HepG2 (cell line): Measurements from ENCODE around the gene UBE2M. TPM values are rescaled to one million over a fixed set of nuclear protein-coding genes. Genes with fewer than 3 reads are reported as not detected.

Experiments
- ATAC-seq: fragments of 200-7000 bp; cut with Tn5 transposase; 3 replicates; pipeline ENCODE4 v1.9.1; 2020; ENCODE audit warnings: mild to moderate bottlenecking, moderate library complexity
- BruUV-seq: library from RNA; stranded (reverse); fragments of 400-500 nt; replicated peaks from 2 replicates; lab custom pipeline; 2021; lab: Mats Ljungman, UMichigan
- CTCF ChIA-PET: fragments of 300-600 bp; formaldehyde crosslinking; extraction: SDS; loops from one replicate; lab custom pipeline; 2021; ENCODE audit warnings: low total read pairs, inconsistent platforms, low intra/inter-chr PET ratio; lab: Yijun Ruan, JAX
- POLR2A ChIA-PET: fragments of 350-600 bp; sonication (Branson Sonifier 250); formaldehyde crosslinking; loops from one replicate; lab custom pipeline; 2020; ENCODE audit warnings: antibody characterized with exemption, inconsistent platforms; lab: Yijun Ruan, JAX
- DNase-seq: peaks from one replicate; pipeline ENCODE4 v3.0.0-alpha.2; 2015; ENCODE audit warnings: low spot score
- FAIRE-seq: peaks from 3 replicates; lab custom pipeline; 2011; peaks lifted over from hg19 to GRCh38; lab: Jason Lieb, UNC
- H2AFZ ChIP-seq: one replicate; pipeline ENCODE4 v1.6.1; 2011; ENCODE audit warnings: low read length, inconsistent platforms
- H3K27ac ChIP-seq: fragments of 300-600 bp; 3 replicates; pipeline ENCODE4 v1.8.0; 2011; ENCODE audit warnings: mixed run types, mild to moderate bottlenecking, mixed read lengths, low read length, inconsistent platforms; ENCODE audit not compliant: insufficient read depth; ENCODE audit errors: extremely low read length
- H3K27me3 ChIP-seq, 2 experiments: fragments of 200-600 bp in 1 of 2; 2 replicates in 1 of 2; 3 replicates in 1 of 2; pipeline versions ENCODE4 v1.6.0 to v1.8.0; 2011; ENCODE audit warnings: low read length in 2 of 2, mild to moderate bottlenecking in 2 of 2, moderate library complexity in 2 of 2, inconsistent platforms in 1 of 2; ENCODE audit not compliant: insufficient read depth in 2 of 2, control insufficient read depth in 1 of 2
- H3K36me3 ChIP-seq, 2 experiments: fragments of 200-600 bp in 1 of 2; replicated peaks in 1 of 2; 2 replicates in 1 of 2; 3 replicates in 1 of 2; pipeline versions ENCODE4 v1.5.1 to v1.8.0; 2011; ENCODE audit warnings: low read length in 2 of 2, inconsistent platforms in 1 of 2; ENCODE audit not compliant: insufficient read depth in 2 of 2, control insufficient read depth in 1 of 2
- H3K4me1 ChIP-seq: 2 replicates; pipeline ENCODE4 v1.5.1; 2012; ENCODE audit warnings: low read length, inconsistent platforms; ENCODE audit not compliant: insufficient read depth
- H3K4me2 ChIP-seq: 2 replicates; pipeline ENCODE4 v1.6.0; 2011; ENCODE audit warnings: low read depth, low read length, inconsistent platforms
- H3K4me3 ChIP-seq, 3 experiments: fragments of 200-600 bp in 1 of 3; sonication (generic), shearing (Covaris generic) in 1 of 3; replicated peaks in 1 of 3; 2 replicates each; pipeline ENCODE4 v1.5.1; 2011 to 2016; ENCODE audit warnings: low read length in 3 of 3, inconsistent platforms in 2 of 3, low read depth in 2 of 3, mild to moderate bottlenecking in 2 of 3, control low read depth in 1 of 3, mixed read lengths in 1 of 3; ENCODE audit not compliant: insufficient read depth in 1 of 3
- H3K79me2 ChIP-seq: one replicate; pipeline ENCODE4 v1.6.1; 2011; ENCODE audit warnings: low read length, inconsistent platforms; ENCODE audit not compliant: insufficient read depth
- H3K9ac ChIP-seq: 2 replicates; pipeline ENCODE4 v1.6.0; 2011; ENCODE audit warnings: mild to moderate bottlenecking, low read depth, low read length, inconsistent platforms; ENCODE audit not compliant: insufficient read depth
- H3K9me3 ChIP-seq: 2 replicates; pipeline ENCODE4 v1.5.1; 2012; ENCODE audit warnings: mild to moderate bottlenecking, low read length
- H4K20me1 ChIP-seq: 2 replicates; pipeline ENCODE4 v1.6.0; 2011; ENCODE audit warnings: inconsistent platforms, mild to moderate bottlenecking, low read length, moderate library complexity; ENCODE audit not compliant: insufficient read depth
- IRX3 ChIP-seq: sonication (generic); formaldehyde crosslinking; IDR thresholded peaks from 2 replicates; pipeline ENCODE4 v1.8.1; 2023; ENCODE audit warnings: mild to moderate bottlenecking, low read depth, missing genetic modification reagents, borderline replicate concordance
- POLR2A ChIP-seq, 2 experiments: IDR thresholded peaks; 2 replicates each; pipeline ENCODE4 v1.6.1; 2011; ENCODE audit warnings: low read depth in 2 of 2, low read length in 2 of 2, mild to moderate bottlenecking in 1 of 2, moderate library complexity in 1 of 2; ENCODE audit not compliant: insufficient read depth in 1 of 2
- ZBTB38 ChIP-seq: sonication (generic); formaldehyde crosslinking; IDR thresholded peaks from 2 replicates; pipeline ENCODE4 v1.5.1; 2020; ENCODE audit warnings: mild to moderate bottlenecking, missing genetic modification reagents
- ZNF598 ChIP-seq: sonication (generic); formaldehyde crosslinking; IDR thresholded peaks from 2 replicates; pipeline ENCODE4 v1.5.1; 2020; ENCODE audit warnings: mild to moderate bottlenecking, missing genetic modification reagents, borderline replicate concordance
- ZNF614 ChIP-seq: IDR thresholded peaks from 2 replicates; pipeline ENCODE4 v1.6.1; 2018; ENCODE audit warnings: missing biosample characterization, missing genetic modification reagents, inconsistent platforms, borderline replicate concordance
- WGBS: methylation state at CpG from one replicate; pipeline ENCODE4 v1.1.6; 2017; ENCODE audit warnings: low lambda C conversion rate; 5-methylcytosine and 5-hydroxymethylcytosine counted together
- in situ Hi-C: cut with HindIII; loops from 2 replicates; pipeline ENCODE4 v1.10.0; 2017; ENCODE audit warnings: low pct_unique_long_range_greater_than_20kb; ENCODE audit not compliant: extremely low pct_ligation_motif_present
- intact Hi-C: fragments of 100-400 bp; cut with micrococcal nuclease; formaldehyde crosslinking; loops from one replicate; pipeline ENCODE4 v1.10.0; 2022; ENCODE audit not compliant: unreplicated experiment
- polyA plus RNA-seq, 8 experiments: library from polyadenylated mRNA; depleted of rRNA in 3 of 8; stranded (reverse) in 7 of 8; unstranded in 1 of 8; fragments of >200 nt; fragmentation: Illumina TruSeq in 4 of 8; extraction: Trizol in 4 of 8; gene quantifications; 2 replicates each; pipeline versions ENCODE4 v1.2.1 to v1.2.3, GENCODE V29; 2011 to 2016; ENCODE audit warnings: low read depth in 4 of 8, missing spikeins in 1 of 8, mixed read lengths in 1 of 8; ENCODE audit not compliant: insufficient read depth in 1 of 8
- total RNA-seq, 5 experiments: library from RNA; depleted of rRNA; stranded (reverse); fragments of >200 nt; fragmentation: Illumina TruSeq; extraction: Trizol; gene quantifications; 2 replicates each; pipeline ENCODE4 v1.2.3, GENCODE V29; 2016; ENCODE audit warnings: low read depth in 1 of 5

Gene UBE2M
- total and polyA plus RNA-seq, 2 of the 13 experiments (the other 11 are each of a cell fraction or from before 2014, with no cell fraction given): 36.2 to 50.3 TPM

GRCh38 chr19:58547323-58548312, 10.8 kb downstream of the UBE2M start (continued):
- TF ChIP-seq ZNF598: no peak
- no peak for TF ChIP-seq ZNF614 (CRISPR knock-in tag)
- no peak for TF ChIP-seq ZBTB38 (CRISPR knock-in tag)

GRCh38 chr19:58546019-58546530, 12.3 kb downstream of the UBE2M start:
- no peak overlapping the region for H2AFZ ChIP-seq
- no peak for ATAC-seq
- in situ Hi-C loops (no loop called here), intact Hi-C loops (no loop called here)
- 6% methylated on average over 1 of the region's 1 CpG for WGBS
- TF ChIP-seq IRX3 (CRISPR knock-in tag): no peak
- peak in 1 of 2 experiments; percentile 29; a peak in 1 of 4 replicates for TF ChIP-seq POLR2A (IDR thresholded peaks at IDR 0.05; ENCODE audit: insufficient read depth in 1 of 2, low read depth in 2 of 2, low read length in 2 of 2)
- no TSS peak for BruUV-seq
- peaks cover 24% of the 10 kb centered on the region for H3K4me1 ChIP-seq
- no peak overlapping the region for H3K27ac ChIP-seq
- peaks cover 38% of the 10 kb centered on the region for H3K79me2 ChIP-seq
- H3K4me2 ChIP-seq: peak overlapping the region; percentile 97
- no peak for DNase-seq
- H3K9me3 ChIP-seq: no peaks in the 10 kb centered on the region
- peaks cover 44% of the 10 kb centered on the region for H4K20me1 ChIP-seq
- ChIA-PET POLR2A (interaction anchor here (1.6 to 3.6 kb wide), 3 partner anchors 8 to 26 kb away, joined by 4 to 59 read pairs (median 58); partner anchors contain the start of genes CHMP2A and ZBTB45), CTCF (no interaction called here)
- peak overlapping the region; percentile 91 to 99 (median 96) for H3K4me3 ChIP-seq
- peak overlapping the region; percentile 85 for H3K9ac ChIP-seq
- FAIRE-seq: no peak
- peaks cover 35 to 54% of the 10 kb centered on the region in 2 experiments for H3K36me3 ChIP-seq
- H3K27me3 ChIP-seq: no peaks in the 10 kb centered on the region; a peak in 2 of 5 replicates
